Stimulated activated CD8-positive, alpha-beta memory T cell treated with anti-CD3 and anti-CD28 coated beads, Interleukin-4, amount 100 ng/mL, for 1 hour (primary cell): ENCODE measurements around the gene USO1.
"Not testable (repeated sequence)": the region's sequence is repeated elsewhere in the genome, so short reads cannot be mapped to it uniquely, and the experiment has no call there.

ENCODE experiments used
- DNase-seq, 2 donors: peaks; one replicate each; pipeline ENCODE4 v3.0.0-alpha.2; 2020; ENCODE audit warnings: low read depth in 2 of 2, low spot score in 1 of 2

USO1 gene

GRCh38 chr4:75724066-75724866 lies at the start of gene USO1:
USO1 (plus strand) TSS chr4:75724577; CDS start chr4:75724820, 243 bp downstream.
- peak; percentile 99 for DNase-seq

DNA sequence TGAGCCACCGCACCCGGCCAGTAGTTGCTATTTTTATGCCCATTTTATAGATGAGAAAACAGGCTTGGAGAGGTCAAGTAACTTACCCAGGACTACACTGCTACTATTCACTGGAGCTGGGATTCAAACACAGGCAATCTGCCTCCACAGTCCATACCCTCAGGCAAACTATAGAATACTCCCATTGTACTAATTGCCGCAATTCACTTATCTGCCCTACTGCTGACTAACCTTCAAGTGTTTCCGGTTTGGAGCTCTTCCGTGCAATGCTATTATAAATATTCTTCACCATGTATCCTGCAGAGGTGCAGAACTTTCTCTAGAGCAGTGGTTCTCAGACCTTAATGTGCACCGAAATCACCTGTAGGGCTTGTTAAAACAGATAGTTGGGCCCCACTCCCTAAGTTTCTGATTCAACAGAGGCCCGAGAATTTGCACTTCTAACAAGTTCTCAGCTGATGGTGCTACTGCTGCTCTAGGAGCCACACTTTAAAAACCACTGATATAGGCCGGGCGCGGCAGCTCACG lies 49.3 kb upstream of the USO1 start:
- no peak for DNase-seq

GRCh38 chr4:75678473-75678872 lies 45.9 kb upstream of the USO1 start:
- DNase-seq: no peak

DNA sequence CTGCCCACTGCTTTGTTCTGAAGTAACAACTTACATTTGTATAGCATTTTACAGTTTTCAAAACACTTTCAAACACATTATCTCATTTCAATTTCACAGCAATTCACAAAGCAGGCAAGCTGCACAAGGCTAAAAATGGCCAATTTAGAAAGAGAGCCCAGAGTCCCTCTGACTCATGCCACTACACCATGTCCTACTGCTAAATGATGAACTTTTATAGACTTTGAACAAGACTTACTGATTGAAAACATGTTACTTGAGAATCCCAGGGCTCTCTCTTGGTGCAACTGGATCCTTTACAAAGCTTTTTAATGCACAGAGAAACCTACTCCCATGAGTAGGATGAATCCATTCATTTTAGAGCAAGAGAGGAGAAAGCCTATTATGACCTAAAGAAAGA lies 45.4 kb upstream of the USO1 start:
- no peak for DNase-seq

- no peak for DNase-seq
Observed at GRCh38 chr4:75679876-75680575, 44.4 kb upstream of the USO1 start.

GRCh38 chr4:75683482-75684155 lies 40.8 kb upstream of the USO1 start:
- DNase-seq: no peak

DNA sequence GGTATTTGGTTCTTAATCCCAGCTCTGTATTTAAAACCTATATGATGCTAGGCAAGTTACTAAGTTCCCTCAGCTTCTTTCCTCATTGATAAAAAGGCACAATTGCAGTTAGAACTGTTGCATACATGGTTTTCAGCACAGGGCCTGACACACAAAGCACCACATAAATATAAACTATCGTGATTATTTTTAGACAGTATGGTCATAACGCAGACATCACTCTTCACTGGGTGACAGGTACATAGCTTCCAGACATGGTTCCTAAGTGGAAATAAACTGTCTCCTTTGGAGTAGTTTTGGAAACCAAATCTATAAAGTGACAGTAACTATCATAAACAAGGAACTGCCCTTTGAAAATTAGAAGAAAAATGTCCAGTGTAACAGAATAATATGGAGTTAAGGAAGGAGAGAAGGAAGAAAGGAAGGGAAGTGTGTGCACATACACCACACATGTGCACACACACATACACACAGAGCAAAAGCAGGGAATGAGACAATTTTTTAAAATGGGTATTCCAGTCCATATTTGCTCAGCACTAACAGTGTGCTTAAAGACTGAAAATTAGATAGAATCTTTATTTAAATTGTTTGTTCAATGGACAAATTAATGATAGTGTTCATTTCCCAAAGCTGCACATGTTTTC lies 38.7 kb upstream of the USO1 start:
- no peak for DNase-seq

DNA sequence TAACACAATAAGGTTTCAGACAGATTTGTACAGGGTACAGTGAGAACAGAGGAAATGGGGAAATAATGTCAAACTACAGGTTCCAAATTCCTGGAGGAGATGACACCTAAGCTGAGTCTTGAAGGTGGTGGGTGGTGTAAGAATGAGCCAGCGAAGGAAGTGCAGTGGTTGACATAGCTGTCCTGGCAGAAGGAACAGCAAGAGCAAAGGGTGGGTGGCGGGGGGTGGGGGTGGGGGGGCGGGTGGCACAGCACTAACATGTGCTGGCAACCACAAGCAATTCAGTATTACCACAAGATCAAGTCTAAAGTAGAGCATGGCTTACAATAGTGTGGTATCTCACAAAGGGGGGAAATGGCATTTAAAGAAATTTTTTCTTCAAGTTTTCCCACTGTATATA lies 38.0 kb upstream of the USO1 start:
- DNase-seq: peak in 1 of 2 donors; percentile 18

- DNase-seq: not testable (repeated sequence)
Observed at GRCh38 chr4:75687125-75687524, 37.3 kb upstream of the USO1 start.

DNA sequence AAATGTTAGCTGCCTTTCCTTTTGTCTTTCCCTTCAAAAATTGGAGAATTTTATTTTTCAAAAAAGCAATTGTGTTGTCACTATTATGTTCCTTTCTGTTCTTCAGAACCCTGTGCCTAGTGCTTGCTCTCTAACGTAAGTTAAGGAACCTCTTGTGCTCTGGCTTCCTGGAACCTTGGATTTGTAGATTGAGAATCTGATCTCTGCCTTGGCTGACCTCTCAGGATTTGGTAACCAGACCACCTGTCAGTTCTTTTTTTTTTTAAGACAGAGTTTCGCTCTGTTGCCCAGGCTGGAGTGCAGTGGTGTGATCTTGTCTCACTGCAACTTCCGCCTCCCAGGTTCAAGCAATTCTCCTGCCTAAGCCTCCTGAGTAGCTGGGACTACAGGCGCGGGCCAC lies 32.3 kb upstream of the USO1 start:
- not testable (repeated sequence) for DNase-seq

GRCh38 chr4:75696071-75696470 lies 28.3 kb upstream of the USO1 start:
- no peak for DNase-seq

- DNase-seq: no peak
Observed at GRCh38 chr4:75696581-75696980, 27.8 kb upstream of the USO1 start.

GRCh38 chr4:75698162-75698962 lies 26.0 kb upstream of the USO1 start:
- no peak for DNase-seq

DNA sequence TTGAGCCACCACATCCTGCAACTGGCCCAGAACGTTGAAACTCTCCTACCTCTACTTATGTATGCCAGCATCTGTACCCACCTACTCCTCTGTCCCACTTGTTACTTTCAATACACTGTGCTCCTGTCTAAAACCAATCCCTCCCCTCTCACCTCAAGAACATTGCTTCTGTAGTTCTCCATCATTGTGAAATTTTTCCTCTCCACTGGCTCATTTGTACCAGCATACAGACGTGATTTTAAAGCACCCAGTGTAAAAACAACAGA lies 25.5 kb upstream of the USO1 start:
- no peak for DNase-seq

DNA sequence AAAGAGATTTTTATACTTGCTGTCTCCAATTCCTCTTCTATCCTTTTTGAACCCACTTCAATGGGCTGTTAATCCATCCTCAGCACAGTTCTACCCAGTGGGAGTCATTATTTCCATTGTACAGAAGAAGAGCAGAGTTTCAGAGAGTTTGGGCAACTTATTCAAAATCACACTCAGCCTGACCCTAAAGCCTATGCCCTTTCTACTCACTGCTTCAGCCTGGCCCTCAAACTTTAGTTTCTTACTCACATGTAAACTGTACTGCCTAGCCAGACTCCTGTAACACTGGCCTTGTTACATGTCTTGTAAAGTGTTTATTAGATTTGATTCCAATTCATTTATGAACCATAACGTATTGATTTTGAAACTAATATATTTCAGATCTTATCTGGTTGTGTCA lies 25.1 kb upstream of the USO1 start:
- DNase-seq: no peak

- no peak for DNase-seq
Observed at GRCh38 chr4:75702919-75703411, 21.4 kb upstream of the USO1 start.

DNA sequence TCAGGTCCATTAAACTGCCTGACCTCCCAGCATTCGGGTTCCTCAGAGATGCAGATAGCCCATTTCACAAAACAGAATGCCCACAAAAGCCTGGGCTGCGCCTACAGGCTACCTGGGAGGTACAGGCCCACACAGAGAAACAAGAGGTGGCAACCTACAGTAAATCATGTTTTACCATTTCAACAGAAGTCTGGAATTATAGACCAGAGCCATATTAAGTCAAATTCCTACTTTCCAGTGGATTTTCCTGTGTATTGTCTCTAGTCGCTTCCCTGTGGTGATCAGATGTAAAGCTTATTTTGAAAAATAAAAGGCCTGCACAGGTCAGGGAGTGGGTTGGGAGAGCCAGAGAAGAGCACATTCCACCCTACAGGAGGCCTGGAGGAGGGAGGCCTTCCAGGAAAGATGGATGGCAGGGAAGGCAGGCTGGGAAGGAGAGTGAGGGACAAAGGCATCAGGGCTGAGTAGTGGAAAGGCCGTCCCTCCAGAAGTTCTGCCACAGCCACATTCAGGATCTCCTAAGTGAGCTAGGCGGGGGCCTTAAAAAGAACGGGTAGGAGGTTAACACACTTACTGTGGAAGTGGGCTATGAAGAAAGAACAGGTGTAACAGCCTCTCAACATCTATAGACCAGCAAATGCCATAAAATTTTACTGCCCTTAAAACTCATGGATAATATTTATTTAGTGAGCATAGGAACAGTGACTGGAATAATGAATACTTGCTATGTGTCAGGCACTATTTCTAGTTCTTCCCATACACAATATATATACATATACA lies 19.0 kb upstream of the USO1 start:
- no peak for DNase-seq

GRCh38 chr4:75708218-75708691 lies 16.1 kb upstream of the USO1 start:
- DNase-seq: no peak

DNA sequence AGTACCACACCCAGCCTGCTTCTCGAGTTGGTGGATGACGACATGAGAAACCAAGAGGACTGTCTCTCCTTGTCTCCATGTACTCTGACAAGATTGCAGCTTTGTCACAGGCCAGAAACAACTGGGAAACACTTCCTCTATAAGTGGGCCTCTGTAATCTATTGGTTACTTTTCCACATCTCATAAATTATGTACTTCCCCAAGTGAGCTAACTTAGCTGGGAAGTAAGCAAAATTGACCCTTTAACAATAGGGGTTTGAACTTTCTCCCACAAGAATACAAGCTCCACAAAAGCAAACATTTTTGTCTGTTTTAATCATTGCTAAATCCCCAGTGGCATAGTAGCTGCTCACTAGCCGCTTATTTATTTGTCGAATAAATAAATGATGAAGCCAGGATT lies 14.1 kb upstream of the USO1 start:
- no peak for DNase-seq

DNA sequence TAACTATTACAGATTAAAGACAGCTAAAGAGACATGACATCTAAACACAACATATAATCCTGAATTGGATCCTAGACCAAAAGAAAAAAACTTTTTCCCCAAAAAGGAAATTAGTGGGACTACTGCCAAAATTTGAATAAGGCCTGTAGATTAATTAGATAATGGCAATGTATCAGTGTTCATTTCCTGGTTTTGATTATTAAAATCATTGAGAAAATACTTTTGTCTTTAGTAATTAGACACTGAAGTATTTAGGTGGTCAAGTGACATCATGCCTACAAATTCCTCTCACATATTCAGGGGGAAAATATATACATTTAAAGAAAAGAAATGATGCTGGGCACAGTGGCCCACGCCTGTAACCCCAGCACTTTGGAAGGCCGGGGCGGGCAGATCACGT lies 10.4 kb upstream of the USO1 start:
- DNase-seq: no peak
